Measurements from ENCODE around the gene BCR. TPM values are rescaled to one million over a fixed set of nuclear protein-coding genes. Genes with fewer than 3 reads are reported as not detected.
A peak's percentile ranks its signal among the peaks of the same experiment; 100 is the strongest.

Gene BCR
- total RNA-seq, 6 donors from 2014 or later, result 47.1 to 105 (median 68.6) TPM

GRCh38 chr22:23232094-23232905 lies 52.0 kb downstream of the BCR start:
- Histone ChIP-seq H3K27ac (peak overlapping the region in 3 of 4 donors; percentile 19 to 63 (median 53)), H3K36me3 (no peaks in the 10 kb centered on the region), H3K9me3 (peaks cover 0 to 6% (median 2%) of the 10 kb centered on the region in 4 donors), H3K4me1 (peaks cover 20 to 54% (median 37%) of the 10 kb centered on the region in 4 donors), H3K4me3 (no peak overlapping the region), H3K27me3 (no peaks in the 10 kb centered on the region)
- WGBS, 2 donors, result 96% methylated on average over 3 to 9 of the region's 9 CpGs
- ATAC-seq (ENCODE audit: low FRiP score in 2 of 2), result peak in 1 of 2 donors; percentile 7
- TF ChIP-seq POLR2A (IDR thresholded peaks at IDR 0.05) (no peak), EP300 (IDR thresholded peaks at IDR 0.05) (no peak), CTCF (IDR thresholded peaks at IDR 0.05) (no peak), POLR2AphosphoS5 (IDR thresholded peaks at IDR 0.05) (no peak)
- no peak for DNase-seq

- H3K4me1 ChIP-seq, result peaks cover 23 to 54% (median 38%) of the 10 kb centered on the region in 4 donors
- H3K27ac ChIP-seq, result no peak overlapping the region
- H3K36me3 ChIP-seq, result no peaks in the 10 kb centered on the region
- H3K4me3 ChIP-seq, result no peak overlapping the region
- WGBS, 2 donors, result 64 to 70% methylated on average over 9 to 11 of the region's 11 CpGs
- peaks cover 0 to 6% (median 2%) of the 10 kb centered on the region in 4 donors for H3K9me3 ChIP-seq
- no peaks in the 10 kb centered on the region for H3K27me3 ChIP-seq
- DNase-seq, result no peak
- peak in 1 of 2 donors; percentile 21 for ATAC-seq (ENCODE audit: low FRiP score in 2 of 2)
- no peak for TF ChIP-seq EP300 (IDR thresholded peaks at IDR 0.05)
- TF ChIP-seq POLR2AphosphoS5 (IDR thresholded peaks at IDR 0.05), result no peak
- TF ChIP-seq POLR2A (IDR thresholded peaks at IDR 0.05), result no peak
- no peak for TF ChIP-seq CTCF (IDR thresholded peaks at IDR 0.05)
Observed at GRCh38 chr22:23233084-23233531, 52.8 kb downstream of the BCR start.

DNA sequence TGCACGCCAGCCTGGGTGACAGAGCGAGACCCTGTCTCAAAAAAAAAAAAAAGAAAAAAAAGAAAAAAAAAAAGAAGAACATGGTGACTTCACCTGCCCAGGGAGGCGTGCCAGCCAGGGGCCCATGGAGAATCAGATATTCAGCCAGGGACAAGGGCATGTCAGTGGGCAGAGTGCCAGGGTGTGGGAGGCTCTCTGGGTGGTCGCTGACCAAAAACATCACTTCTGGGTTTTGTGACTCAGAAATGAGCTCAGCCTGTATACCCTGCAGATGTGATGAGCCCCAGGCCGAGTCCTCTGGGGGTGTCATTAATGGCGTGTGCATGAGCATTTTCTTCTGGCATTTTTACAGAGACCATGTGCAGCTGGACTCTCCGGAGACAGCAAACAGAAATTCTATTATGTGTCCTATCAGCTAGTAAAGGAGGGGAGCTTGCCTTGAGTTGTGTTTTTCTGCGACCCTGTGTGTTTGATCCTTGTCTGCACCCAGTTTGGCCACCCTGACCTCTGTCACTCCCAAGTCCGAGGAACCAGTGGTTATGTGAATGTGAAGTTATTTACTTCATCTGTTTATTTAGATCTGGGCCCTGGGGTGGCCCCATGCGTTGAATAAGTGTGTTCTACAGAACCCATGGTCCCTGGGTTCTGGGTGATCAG lies 53.6 kb downstream of the BCR start:
- ATAC-seq (ENCODE audit: low FRiP score in 2 of 2) (peak in 1 of 2 donors; percentile 57), DNase-seq (no peak)
- Histone ChIP-seq H3K27me3 (no peaks in the 10 kb centered on the region), H3K4me3 (no peak overlapping the region), H3K36me3 (no peaks in the 10 kb centered on the region), H3K27ac (no peak overlapping the region), H3K4me1 (peaks cover 23 to 54% (median 38%) of the 10 kb centered on the region in 4 donors), H3K9me3 (peaks cover 0 to 2% (median under 1%) of the 10 kb centered on the region in 4 donors)
- TF ChIP-seq EP300 (IDR thresholded peaks at IDR 0.05), result no peak
- no peak for TF ChIP-seq POLR2A (IDR thresholded peaks at IDR 0.05)
- no peak for TF ChIP-seq CTCF (IDR thresholded peaks at IDR 0.05)
- no peak for TF ChIP-seq POLR2AphosphoS5 (IDR thresholded peaks at IDR 0.05)
- 65 to 75% methylated on average over 10 of the region's 10 CpGs for WGBS, 2 donors

- peaks cover 23 to 54% (median 38%) of the 10 kb centered on the region in 4 donors for H3K4me1 ChIP-seq
- TF ChIP-seq CTCF (IDR thresholded peaks at IDR 0.05) (no peak), POLR2A (IDR thresholded peaks at IDR 0.05) (no peak), POLR2AphosphoS5 (IDR thresholded peaks at IDR 0.05) (no peak)
- H3K36me3 ChIP-seq, result no peaks in the 10 kb centered on the region
- no peaks in the 10 kb centered on the region for H3K9me3 ChIP-seq
- 95 to 97% methylated on average over 11 to 19 of the region's 19 CpGs for WGBS, 2 donors
- H3K4me3 ChIP-seq, result no peak overlapping the region
- no peak for DNase-seq
- ATAC-seq (ENCODE audit: low FRiP score in 2 of 2), result no peak
- H3K27me3 ChIP-seq, result no peaks in the 10 kb centered on the region
- H3K27ac ChIP-seq, result no peak overlapping the region
Observed at GRCh38 chr22:23234409-23235161, 54.3 kb downstream of the BCR start.

Data from upper lobe of left lung (tissue), 6 donors.